Muscle layer of colon (tissue), 2 donors: ENCODE results near the gene C19orf12.

Experiments
- H3K27ac ChIP-seq: one replicate; pipeline ENCODE4 v1.7.0; 2013; ENCODE audit warnings: low read depth, mild to moderate bottlenecking, low read length, moderate library complexity
- H3K27me3 ChIP-seq, 2 donors: one replicate each; pipeline ENCODE4 v1.7.0; 2013; ENCODE audit warnings: low read length in 2 of 2, mild to moderate bottlenecking in 2 of 2; ENCODE audit not compliant: insufficient read depth in 2 of 2, control insufficient read depth in 1 of 2
- H3K36me3 ChIP-seq: one replicate; pipeline ENCODE4 v1.7.0; 2013; ENCODE audit warnings: mild to moderate bottlenecking, low read length; ENCODE audit not compliant: insufficient read depth
- H3K4me1 ChIP-seq: one replicate; pipeline ENCODE4 v1.7.0; 2013; ENCODE audit warnings: mild to moderate bottlenecking, low read length; ENCODE audit not compliant: insufficient read depth
- H3K4me3 ChIP-seq, 2 donors: one replicate each; pipeline ENCODE4 v1.7.0; 2013; ENCODE audit warnings: low read length in 2 of 2, low read depth in 1 of 2, mild to moderate bottlenecking in 1 of 2, moderate library complexity in 1 of 2
- H3K9ac ChIP-seq: one replicate; pipeline ENCODE4 v1.7.0; 2013; ENCODE audit warnings: low read length
- H3K9me3 ChIP-seq: one replicate; pipeline ENCODE4 v1.7.0; 2013; ENCODE audit warnings: mild to moderate bottlenecking, low read length
- donor health status: abdominal sarcoma.
- donor health status: Adenocarcinoma of cecum.

C19orf12 gene

GRCh38 chr19:29680937-29681336 lies 34.1 kb downstream of the C19orf12 start:
- Histone ChIP-seq H3K9ac (no peak overlapping the region), H3K36me3 (peaks cover 2% of the 10 kb centered on the region), H3K4me3 (no peak overlapping the region), H3K9me3 (no peaks in the 10 kb centered on the region), H3K4me1 (peaks cover 12% of the 10 kb centered on the region), H3K27me3 (no peaks in the 10 kb centered on the region), H3K27ac (no peak overlapping the region)

GRCh38 chr19:29680447-29680846 lies 34.6 kb downstream of the C19orf12 start:
- peaks cover 6% of the 10 kb centered on the region for H3K36me3 ChIP-seq
- peaks cover 12% of the 10 kb centered on the region for H3K4me1 ChIP-seq
- no peaks in the 10 kb centered on the region for H3K9me3 ChIP-seq
- H3K9ac ChIP-seq, result no peak overlapping the region
- H3K4me3 ChIP-seq, result no peak overlapping the region
- H3K27ac ChIP-seq, result no peak overlapping the region
- H3K27me3 ChIP-seq, result no peaks in the 10 kb centered on the region

- peaks cover 14% of the 10 kb centered on the region for H3K36me3 ChIP-seq
- H3K9me3 ChIP-seq, result no peaks in the 10 kb centered on the region
- no peak overlapping the region for H3K4me3 ChIP-seq
- no peak overlapping the region for H3K27ac ChIP-seq
- no peaks in the 10 kb centered on the region for H3K27me3 ChIP-seq
- H3K9ac ChIP-seq, result no peak overlapping the region
- peaks cover 12% of the 10 kb centered on the region for H3K4me1 ChIP-seq
Observed at GRCh38 chr19:29679598-29680210, 35.4 kb downstream of the C19orf12 start.

- Histone ChIP-seq H3K4me3 (no peak overlapping the region), H3K27ac (no peak overlapping the region), H3K9ac (no peak overlapping the region), H3K27me3 (no peaks in the 10 kb centered on the region), H3K36me3 (peaks cover 16% of the 10 kb centered on the region), H3K4me1 (peaks cover 12% of the 10 kb centered on the region), H3K9me3 (no peaks in the 10 kb centered on the region)
Observed at GRCh38 chr19:29678484-29679106, 36.5 kb downstream of the C19orf12 start.

GRCh38 chr19:29677001-29677817 lies 37.9 kb downstream of the C19orf12 start:
- H3K4me1 ChIP-seq, result peaks cover 14% of the 10 kb centered on the region
- H3K27me3 ChIP-seq, result no peaks in the 10 kb centered on the region
- no peaks in the 10 kb centered on the region for H3K9me3 ChIP-seq
- H3K4me3 ChIP-seq, result no peak overlapping the region
- H3K36me3 ChIP-seq, result peaks cover 16% of the 10 kb centered on the region
- H3K9ac ChIP-seq, result no peak overlapping the region
- H3K27ac ChIP-seq, result no peak overlapping the region

GRCh38 chr19:29676586-29676985 lies 38.5 kb downstream of the C19orf12 start:
- Histone ChIP-seq H3K4me3 (no peak overlapping the region), H3K4me1 (peaks cover 20% of the 10 kb centered on the region), H3K9ac (no peak overlapping the region), H3K27me3 (no peaks in the 10 kb centered on the region), H3K9me3 (no peaks in the 10 kb centered on the region), H3K27ac (no peak overlapping the region), H3K36me3 (peaks cover 16% of the 10 kb centered on the region)

- no peak overlapping the region for H3K4me3 ChIP-seq
- no peaks in the 10 kb centered on the region for H3K9me3 ChIP-seq
- H3K36me3 ChIP-seq, result peaks cover 16% of the 10 kb centered on the region
- H3K27ac ChIP-seq, result no peak overlapping the region
- H3K27me3 ChIP-seq, result no peaks in the 10 kb centered on the region
- H3K4me1 ChIP-seq, result peaks cover 23% of the 10 kb centered on the region
- H3K9ac ChIP-seq, result no peak overlapping the region
Observed at GRCh38 chr19:29675650-29676186, 39.3 kb downstream of the C19orf12 start.

- Histone ChIP-seq H3K4me3 (no peak overlapping the region), H3K36me3 (peaks cover 16% of the 10 kb centered on the region), H3K9ac (no peak overlapping the region), H3K4me1 (peaks cover 24% of the 10 kb centered on the region), H3K27me3 (no peaks in the 10 kb centered on the region), H3K9me3 (no peaks in the 10 kb centered on the region), H3K27ac (no peak overlapping the region)
Observed at GRCh38 chr19:29675120-29675649, 39.9 kb downstream of the C19orf12 start.

GRCh38 chr19:29674374-29675119 lies 40.5 kb downstream of the C19orf12 start:
- no peak overlapping the region for H3K27ac ChIP-seq
- H3K9ac ChIP-seq, result no peak overlapping the region
- no peak overlapping the region for H3K4me3 ChIP-seq
- H3K36me3 ChIP-seq, result peaks cover 16% of the 10 kb centered on the region
- H3K4me1 ChIP-seq, result peaks cover 24% of the 10 kb centered on the region
- H3K27me3 ChIP-seq, result no peaks in the 10 kb centered on the region
- H3K9me3 ChIP-seq, result no peaks in the 10 kb centered on the region

GRCh38 chr19:29673451-29674371 lies 41.4 kb downstream of the C19orf12 start:
- Histone ChIP-seq H3K9ac (no peak overlapping the region), H3K27me3 (no peaks in the 10 kb centered on the region), H3K9me3 (no peaks in the 10 kb centered on the region), H3K27ac (no peak overlapping the region), H3K4me1 (peaks cover 22% of the 10 kb centered on the region), H3K4me3 (no peak overlapping the region), H3K36me3 (peaks cover 16% of the 10 kb centered on the region)
